Endometrial microvascular endothelial cells (primary cell): ENCODE results near the gene SCGB3A2. TPM values are rescaled to one million over a fixed set of nuclear protein-coding genes. Genes with fewer than 3 reads are reported as not detected.

Experiments
- in situ Hi-C: cut with HindIII; loops from 2 replicates; pipeline ENCODE4 v1.10.0; 2017; ENCODE audit warnings: low sequenced_read_pairs, low pct_unique_long_range_greater_than_20kb; ENCODE audit errors: inconsistent ontology term
- total RNA-seq: library from RNA; depleted of rRNA; stranded (reverse); fragments of >200 nt; gene quantifications from one replicate; pipeline ENCODE4 v1.2.3, GENCODE V29; 2015; ENCODE audit errors: inconsistent ontology term

The SCGB3A2 gene
- total RNA-seq, 1 donor from 2014 or later: not detected

- in situ Hi-C loops: no loop called here
Observed at GRCh38 chr5:147895864-147896263, 17.4 kb downstream of the SCGB3A2 start.

GRCh38 chr5:147898875-147899401, 20.4 kb downstream of the SCGB3A2 start:
- in situ Hi-C loops: no loop called here

- in situ Hi-C loops: no loop called here
Observed at GRCh38 chr5:147901599-147902039, 23.1 kb downstream of the SCGB3A2 start.

GRCh38 chr5:147902609-147903115, 24.2 kb downstream of the SCGB3A2 start:
- in situ Hi-C loops: no loop called here

GRCh38 chr5:147904110-147904509, 25.6 kb downstream of the SCGB3A2 start:
- in situ Hi-C loops: no loop called here

- in situ Hi-C loops: no loop called here
Observed at GRCh38 chr5:147906326-147907095, 28.0 kb downstream of the SCGB3A2 start, which contains the start of gene C5orf46. C5orf46 (minus strand) TSS chr5:147906538; CDS start chr5:147906501, 37 bp downstream.

GRCh38 chr5:147911427-147911826, 32.9 kb downstream of the SCGB3A2 start:
- in situ Hi-C loops: no loop called here

- in situ Hi-C loops: no loop called here
Observed at GRCh38 chr5:147912011-147912410, 33.5 kb downstream of the SCGB3A2 start.

GRCh38 chr5:147913786-147914185, 35.3 kb downstream of the SCGB3A2 start:
- in situ Hi-C loops: no loop called here

GRCh38 chr5:147918101-147918685, 39.7 kb downstream of the SCGB3A2 start:
- in situ Hi-C loops: no loop called here

GRCh38 chr5:147918899-147919298, 40.4 kb downstream of the SCGB3A2 start:
- in situ Hi-C loops: no loop called here

GRCh38 chr5:147920420-147921030, 42.0 kb downstream of the SCGB3A2 start:
- in situ Hi-C loops: no loop called here

- in situ Hi-C loops: no loop called here
Observed at GRCh38 chr5:147921136-147921535, 42.6 kb downstream of the SCGB3A2 start.

GRCh38 chr5:147925020-147925419, 46.5 kb downstream of the SCGB3A2 start:
- in situ Hi-C loops: no loop called here

GRCh38 chr5:147927901-147928300, 49.4 kb downstream of the SCGB3A2 start:
- in situ Hi-C loops: no loop called here

- in situ Hi-C loops: loop anchor here (5.0 kb wide), 1 partner anchor 48 kb away; no protein-coding TSS in a partner anchor
Observed at GRCh38 chr5:147930769-147931168, 52.3 kb downstream of the SCGB3A2 start.
